HepG2 (cell line): ENCODE data around the gene MXRA7. TPM values are rescaled to one million over a fixed set of nuclear protein-coding genes. Genes with fewer than 3 reads are reported as not detected.
A peak's percentile ranks its signal among the peaks of the same experiment; 100 is the strongest.

Experiments used
- ATAC-seq: fragments of 200-7000 bp; cut with Tn5 transposase; 3 replicates; pipeline ENCODE4 v1.9.1; 2020; ENCODE audit warnings: mild to moderate bottlenecking, moderate library complexity
- BruUV-seq: library from RNA; stranded (reverse); fragments of 400-500 nt; replicated peaks from 2 replicates; lab custom pipeline; 2021; lab: Mats Ljungman, UMichigan
- CTCF ChIA-PET: fragments of 300-600 bp; formaldehyde crosslinking; extraction: SDS; loops from one replicate; lab custom pipeline; 2021; ENCODE audit warnings: low total read pairs, inconsistent platforms, low intra/inter-chr PET ratio; lab: Yijun Ruan, JAX
- POLR2A ChIA-PET: fragments of 350-600 bp; sonication (Branson Sonifier 250); formaldehyde crosslinking; loops from one replicate; lab custom pipeline; 2020; ENCODE audit warnings: antibody characterized with exemption, inconsistent platforms; lab: Yijun Ruan, JAX
- DNase-seq: peaks from one replicate; pipeline ENCODE4 v3.0.0-alpha.2; 2015; ENCODE audit warnings: low spot score
- FAIRE-seq: peaks from 3 replicates; lab custom pipeline; 2011; peaks lifted over from hg19 to GRCh38; lab: Jason Lieb, UNC
- H2AFZ ChIP-seq: one replicate; pipeline ENCODE4 v1.6.1; 2011; ENCODE audit warnings: low read length, inconsistent platforms
- H3K27ac ChIP-seq: fragments of 300-600 bp; 3 replicates; pipeline ENCODE4 v1.8.0; 2011; ENCODE audit warnings: mixed run types, mild to moderate bottlenecking, mixed read lengths, low read length, inconsistent platforms; ENCODE audit not compliant: insufficient read depth; ENCODE audit errors: extremely low read length
- H3K27me3 ChIP-seq, 2 experiments: fragments of 200-600 bp in 1 of 2; 2 replicates in 1 of 2; 3 replicates in 1 of 2; pipeline versions ENCODE4 v1.6.0 to v1.8.0; 2011; ENCODE audit warnings: low read length in 2 of 2, mild to moderate bottlenecking in 2 of 2, moderate library complexity in 2 of 2, inconsistent platforms in 1 of 2; ENCODE audit not compliant: insufficient read depth in 2 of 2, control insufficient read depth in 1 of 2
- H3K36me3 ChIP-seq, 2 experiments: fragments of 200-600 bp in 1 of 2; replicated peaks in 1 of 2; 2 replicates in 1 of 2; 3 replicates in 1 of 2; pipeline versions ENCODE4 v1.5.1 to v1.8.0; 2011; ENCODE audit warnings: low read length in 2 of 2, inconsistent platforms in 1 of 2; ENCODE audit not compliant: insufficient read depth in 2 of 2, control insufficient read depth in 1 of 2
- H3K4me1 ChIP-seq: 2 replicates; pipeline ENCODE4 v1.5.1; 2012; ENCODE audit warnings: low read length, inconsistent platforms; ENCODE audit not compliant: insufficient read depth
- H3K4me2 ChIP-seq: 2 replicates; pipeline ENCODE4 v1.6.0; 2011; ENCODE audit warnings: low read depth, low read length, inconsistent platforms
- H3K4me3 ChIP-seq, 3 experiments: fragments of 200-600 bp in 1 of 3; sonication (generic), shearing (Covaris generic) in 1 of 3; replicated peaks in 1 of 3; 2 replicates each; pipeline ENCODE4 v1.5.1; 2011 to 2016; ENCODE audit warnings: low read length in 3 of 3, inconsistent platforms in 2 of 3, low read depth in 2 of 3, mild to moderate bottlenecking in 2 of 3, control low read depth in 1 of 3, mixed read lengths in 1 of 3; ENCODE audit not compliant: insufficient read depth in 1 of 3
- H3K79me2 ChIP-seq: one replicate; pipeline ENCODE4 v1.6.1; 2011; ENCODE audit warnings: low read length, inconsistent platforms; ENCODE audit not compliant: insufficient read depth
- H3K9ac ChIP-seq: 2 replicates; pipeline ENCODE4 v1.6.0; 2011; ENCODE audit warnings: mild to moderate bottlenecking, low read depth, low read length, inconsistent platforms; ENCODE audit not compliant: insufficient read depth
- H3K9me3 ChIP-seq: 2 replicates; pipeline ENCODE4 v1.5.1; 2012; ENCODE audit warnings: mild to moderate bottlenecking, low read length
- H4K20me1 ChIP-seq: 2 replicates; pipeline ENCODE4 v1.6.0; 2011; ENCODE audit warnings: inconsistent platforms, mild to moderate bottlenecking, low read length, moderate library complexity; ENCODE audit not compliant: insufficient read depth
- ARID2 ChIP-seq: sonication (generic); formaldehyde crosslinking; IDR thresholded peaks from 2 replicates; pipeline ENCODE4 v1.8.1; 2022; ENCODE audit warnings: mild to moderate bottlenecking, missing genetic modification reagents, borderline replicate concordance
- CHD2 ChIP-seq: IDR thresholded peaks from 2 replicates; pipeline ENCODE4 v1.6.1; 2011; ENCODE audit warnings: low read depth, low read length, improper control_type of control experiment
- DR1 ChIP-seq: sonication (generic); formaldehyde crosslinking; IDR thresholded peaks from 2 replicates; pipeline ENCODE4 v1.8.0; 2021; ENCODE audit warnings: mild to moderate bottlenecking, missing genetic modification reagents, inconsistent platforms
- E2F2 ChIP-seq: sonication (generic); formaldehyde crosslinking; IDR thresholded peaks from 2 replicates; pipeline ENCODE4 v1.4.0; 2020; ENCODE audit warnings: missing genetic modification reagents, borderline replicate concordance
- FOXM1 ChIP-seq: sonication (generic); formaldehyde crosslinking; IDR thresholded peaks from 2 replicates; pipeline ENCODE4 v1.5.0; 2020; ENCODE audit warnings: missing genetic modification reagents
- HNRNPLL ChIP-seq: fragments of 200-400 bp; formaldehyde crosslinking; IDR thresholded peaks from 2 replicates; pipeline ENCODE4 v1.6.1; 2017; ENCODE audit warnings: mild to moderate bottlenecking, low read depth, low read length; ENCODE audit not compliant: poor library complexity, severe bottlenecking
- MIXL1 ChIP-seq: IDR thresholded peaks from 2 replicates; pipeline ENCODE4 v1.6.1; 2016
- NPAS2 ChIP-seq: sonication (generic); formaldehyde crosslinking; IDR thresholded peaks from 2 replicates; pipeline ENCODE4 v1.8.0; 2022; ENCODE audit warnings: mild to moderate bottlenecking, missing genetic modification reagents, borderline replicate concordance
- SMC3 ChIP-seq: IDR thresholded peaks from 2 replicates; pipeline ENCODE4 v1.6.1; 2011; ENCODE audit warnings: low read length, improper control_type of control experiment
- SOX13 ChIP-seq, 3 experiments: fragments of 450-650 bp in 1 of 3; sonication (generic) in 1 of 3; formaldehyde crosslinking in 1 of 3; IDR thresholded peaks in 2 of 3; conservative IDR thresholded peaks in 1 of 3; 2 replicates each; pipeline versions ENCODE4 v1.5.0 to v1.6.1; 2016 to 2020; ENCODE audit warnings: antibody characterized with exemption in 1 of 3, mild to moderate bottlenecking in 1 of 3, missing compliant biosample characterization in 1 of 3, missing genetic modification reagents in 1 of 3, moderate library complexity in 1 of 3
- TBP ChIP-seq: sonication (generic); formaldehyde crosslinking; IDR thresholded peaks from 2 replicates; pipeline ENCODE4 v1.5.0; 2020; ENCODE audit warnings: missing genetic modification reagents
- TCF12 ChIP-seq, 2 experiments: fragments of 450-650 bp in 1 of 2; sonication (generic) in 1 of 2; formaldehyde crosslinking in 1 of 2; IDR thresholded peaks; 2 replicates each; pipeline versions ENCODE4 v1.6.1 to v1.8.0; 2017 to 2022; ENCODE audit warnings: antibody characterized with exemption in 1 of 2, mild to moderate bottlenecking in 1 of 2, missing genetic modification reagents in 1 of 2, moderate library complexity in 1 of 2
- THAP11 ChIP-seq: IDR thresholded peaks from 2 replicates; pipeline ENCODE4 v1.6.1; 2016; ENCODE audit warnings: missing biosample characterization, missing genetic modification reagents
- THRA ChIP-seq: sonication (generic); formaldehyde crosslinking; IDR thresholded peaks from 2 replicates; pipeline ENCODE4 v1.4.0; 2020; ENCODE audit warnings: missing genetic modification reagents, borderline replicate concordance
- YEATS4 ChIP-seq: sonication (generic); formaldehyde crosslinking; IDR thresholded peaks from 2 replicates; pipeline ENCODE4 v1.4.0; 2020; ENCODE audit warnings: missing genetic modification reagents, borderline replicate concordance
- ZKSCAN8 ChIP-seq: IDR thresholded peaks from 2 replicates; pipeline ENCODE4 v1.6.1; 2016; ENCODE audit warnings: borderline replicate concordance, missing genetic modification reagents, missing compliant biosample characterization
- ZNF260 ChIP-seq: sonication (generic); formaldehyde crosslinking; IDR thresholded peaks from 2 replicates; pipeline ENCODE4 v1.4.0; 2020; ENCODE audit warnings: missing genetic modification reagents, low read depth, mild to moderate bottlenecking, borderline replicate concordance
- ZNF382 ChIP-seq: sonication (generic); formaldehyde crosslinking; IDR thresholded peaks from 2 replicates; pipeline ENCODE4 v1.5.0; 2020; ENCODE audit warnings: missing genetic modification reagents, mild to moderate bottlenecking, borderline replicate concordance
- ZNF563 ChIP-seq: sonication (generic); formaldehyde crosslinking; IDR thresholded peaks from 2 replicates; pipeline ENCODE4 v1.8.0; 2022; ENCODE audit warnings: mild to moderate bottlenecking, moderate library complexity, missing genetic modification reagents
- ZNF672 ChIP-seq: sonication (generic); formaldehyde crosslinking; IDR thresholded peaks from 2 replicates; pipeline ENCODE4 v1.8.1; 2022; ENCODE audit warnings: missing genetic modification reagents
- ZNF761 ChIP-seq: sonication (generic); formaldehyde crosslinking; conservative IDR thresholded peaks from 2 replicates; pipeline ENCODE4 v1.4.0; 2020; ENCODE audit warnings: mild to moderate bottlenecking, missing genetic modification reagents
- WGBS: methylation state at CpG from one replicate; pipeline ENCODE4 v1.1.6; 2017; ENCODE audit warnings: low lambda C conversion rate; 5-methylcytosine and 5-hydroxymethylcytosine counted together
- in situ Hi-C: cut with HindIII; loops from 2 replicates; pipeline ENCODE4 v1.10.0; 2017; ENCODE audit warnings: low pct_unique_long_range_greater_than_20kb; ENCODE audit not compliant: extremely low pct_ligation_motif_present
- intact Hi-C: fragments of 100-400 bp; cut with micrococcal nuclease; formaldehyde crosslinking; loops from one replicate; pipeline ENCODE4 v1.10.0; 2022; ENCODE audit not compliant: unreplicated experiment
- polyA plus RNA-seq, 8 experiments: library from polyadenylated mRNA; depleted of rRNA in 3 of 8; stranded (reverse) in 7 of 8; unstranded in 1 of 8; fragments of >200 nt; fragmentation: Illumina TruSeq in 4 of 8; extraction: Trizol in 4 of 8; gene quantifications; 2 replicates each; pipeline versions ENCODE4 v1.2.1 to v1.2.3, GENCODE V29; 2011 to 2016; ENCODE audit warnings: low read depth in 4 of 8, missing spikeins in 1 of 8, mixed read lengths in 1 of 8; ENCODE audit not compliant: insufficient read depth in 1 of 8
- total RNA-seq, 5 experiments: library from RNA; depleted of rRNA; stranded (reverse); fragments of >200 nt; fragmentation: Illumina TruSeq; extraction: Trizol; gene quantifications; 2 replicates each; pipeline ENCODE4 v1.2.3, GENCODE V29; 2016; ENCODE audit warnings: low read depth in 1 of 5
- TF ChIP-seq, protein P1 (sequence below): conservative IDR thresholded peaks from 2 replicates; pipeline ENCODE4 v1.6.1; 2018; ENCODE audit warnings: missing genetic modification reagents

MXRA7 gene
- total and polyA plus RNA-seq, 2 of the 13 experiments (the other 11 are each of a cell fraction or from before 2014, with no cell fraction given), result 44.8 to 112 TPM

- POLR2A ChIA-PET, result interaction anchor here (0.5 to 3.2 kb wide), 42 partner anchors 10 to 642 kb away, joined by 3 to 30 read pairs (median 6); partner anchors contain the start of genes JMJD6, METTL23, MFSD11 and RHBDF2
- in situ Hi-C loops, result no loop called here
- Histone ChIP-seq H3K9me3 (no peaks in the 10 kb centered on the region), H3K36me3 (no peaks in the 10 kb centered on the region), H3K27me3 (no peaks in the 10 kb centered on the region; a peak in 1 of 5 replicates), H4K20me1 (no peaks in the 10 kb centered on the region), H3K4me3 (peak overlapping the region; percentile 66 to 83 (median 80)), H3K79me2 (no peaks in the 10 kb centered on the region), H3K4me1 (peaks cover 57% of the 10 kb centered on the region), H3K9ac (peak overlapping the region; percentile 82), H3K4me2 (peak overlapping the region; percentile 91), H3K27ac (peak overlapping the region; percentile 83), H2AFZ (no peak overlapping the region)
- CTCF ChIA-PET, result no interaction called here
- FAIRE-seq (no peak), DNase-seq (no peak), ATAC-seq (peak; percentile 3)
- WGBS, result under 1% methylated on average over 19 of the region's 19 CpGs
- BruUV-seq, result no TSS peak
- intact Hi-C loops, result loop anchor here (2.0 to 5.0 kb wide), 2 partner anchors 43 to 150 kb away; no protein-coding TSS in a partner anchor
- TF ChIP-seq NPAS2 (CRISPR knock-in tag) (no peak), TBP (CRISPR knock-in tag) (no peak), TCF12 (IDR thresholded peaks at IDR 0.05) (no peak), TCF12 (CRISPR knock-in tag; IDR thresholded peaks at IDR 0.05) (no peak), ZNF761 (CRISPR knock-in tag) (no peak), E2F2 (CRISPR knock-in tag) (no peak), MIXL1 (CRISPR knock-in tag) (no peak), SMC3 (0 out of 2 replicates have a peak, but pooled peaks have one; percentile 2), THAP11 (CRISPR knock-in tag) (peak; percentile 57), ZNF260 (CRISPR knock-in tag) (no peak), ZKSCAN8 (CRISPR knock-in tag) (peak; percentile 17; the same call in 1 of the 2 replicates), ZNF672 (CRISPR knock-in tag) (no peak), SOX13 (IDR thresholded peaks at IDR 0.05) (no peak), SOX13 (CRISPR knock-in tag; conservative IDR thresholded peaks at IDR 0.05 in 1 of 2, IDR thresholded peaks at IDR 0.05 in 1 of 2) (no peak), ZNF563 (CRISPR knock-in tag) (peak; percentile 7; the same call in 1 of the 2 replicates), ZNF382 (CRISPR knock-in tag) (no peak), ARID2 (0 out of 2 replicates have a peak, but pooled peaks have one; percentile 23), THRA (CRISPR knock-in tag) (no peak), HNRNPLL (peak; percentile 79), DR1 (peak; percentile 92), FOXM1 (no peak), CHD2 (no peak), YEATS4 (peak; percentile 9; the same call in 1 of the 2 replicates)
- TF ChIP-seq, protein P1, sequence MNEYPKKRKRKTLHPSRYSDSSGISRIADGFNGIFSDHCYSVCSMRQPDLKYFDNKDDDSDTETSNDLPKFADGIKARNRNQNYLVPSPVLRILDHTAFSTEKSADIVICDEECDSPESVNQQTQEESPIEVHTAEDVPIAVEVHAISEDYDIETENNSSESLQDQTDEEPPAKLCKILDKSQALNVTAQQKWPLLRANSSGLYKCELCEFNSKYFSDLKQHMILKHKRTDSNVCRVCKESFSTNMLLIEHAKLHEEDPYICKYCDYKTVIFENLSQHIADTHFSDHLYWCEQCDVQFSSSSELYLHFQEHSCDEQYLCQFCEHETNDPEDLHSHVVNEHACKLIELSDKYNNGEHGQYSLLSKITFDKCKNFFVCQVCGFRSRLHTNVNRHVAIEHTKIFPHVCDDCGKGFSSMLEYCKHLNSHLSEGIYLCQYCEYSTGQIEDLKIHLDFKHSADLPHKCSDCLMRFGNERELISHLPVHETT, result no peak
These were observed 38.9 kb downstream of the MXRA7 start for GRCh38 chr17:76671912-76672262.
